IMR-90 (cell line): Measurements from ENCODE around the gene PTCH1. TPM values are rescaled to one million over a fixed set of nuclear protein-coding genes. Genes with fewer than 3 reads are reported as not detected.

Experiments used
- ATAC-seq: fragments of 200-7000 bp; cut with Tn5 transposase; 2 replicates; pipeline ENCODE4 v1.9.1; 2020; ENCODE audit warnings: low read depth, mild to moderate bottlenecking, moderate library complexity
- BruUV-seq: library from RNA; stranded (reverse); fragments of 400-500 nt; replicated peaks from 2 replicates; lab custom pipeline; 2021; lab: Mats Ljungman, UMichigan
- CTCF ChIA-PET: fragments of 300-600 bp; formaldehyde crosslinking; extraction: SDS; loops from one replicate; lab custom pipeline; 2021; ENCODE audit warnings: antibody characterized with exemption; lab: Yijun Ruan, JAX
- POLR2A ChIA-PET: fragments of 300-600 bp; sonication (Branson Sonifier 250); formaldehyde crosslinking; loops from one replicate; lab custom pipeline; 2022; ENCODE audit warnings: antibody characterized with exemption; ENCODE audit not compliant: unreplicated experiment; lab: Charles Lee
- DNase-seq: peaks from one replicate; pipeline ENCODE4 v3.0.0; 2013
- H2AFZ ChIP-seq: replicated peaks from 2 replicates; pipeline ENCODE3; 2013; ENCODE audit warnings: low read length, mild to moderate bottlenecking; ENCODE audit not compliant: poor library complexity
- H2AK5ac ChIP-seq: 2 replicates; pipeline ENCODE4 v1.6.1; 2013; ENCODE audit warnings: low read depth, low read length, inconsistent platforms
- H2AK9ac ChIP-seq: replicated peaks from 2 replicates; pipeline ENCODE3; 2013; ENCODE audit warnings: mild to moderate bottlenecking, low read depth, low read length, moderate library complexity; ENCODE audit not compliant: poor library complexity
- H2BK120ac ChIP-seq: 2 replicates; pipeline ENCODE4 v1.6.1; 2013; ENCODE audit warnings: low read depth, low read length, inconsistent platforms
- H2BK15ac ChIP-seq: 3 replicates; pipeline ENCODE4 v1.6.1; 2013; ENCODE audit warnings: low read depth, low read length, inconsistent platforms
- H2BK20ac ChIP-seq: 2 replicates; pipeline ENCODE4 v1.6.1; 2013; ENCODE audit warnings: low read depth, mild to moderate bottlenecking, inconsistent platforms, low read length, moderate library complexity
- H2BK5ac ChIP-seq: 2 replicates; pipeline ENCODE4 v1.6.1; 2013; ENCODE audit warnings: mild to moderate bottlenecking, low read depth, low read length, inconsistent platforms; ENCODE audit not compliant: poor library complexity, severe bottlenecking
- H3K14ac ChIP-seq: replicated peaks from 2 replicates; pipeline ENCODE4 v1.6.1; 2013; ENCODE audit warnings: low read depth, low read length, inconsistent platforms
- H3K18ac ChIP-seq: 2 replicates; pipeline ENCODE4 v1.6.1; 2013; ENCODE audit warnings: low read depth, low read length, control low read depth
- H3K23ac ChIP-seq: 2 replicates; pipeline ENCODE4 v1.6.1; 2013; ENCODE audit warnings: low read depth, low read length, inconsistent platforms
- H3K27ac ChIP-seq: 2 replicates; pipeline ENCODE4 v1.5.1; 2013; ENCODE audit warnings: mild to moderate bottlenecking, control low read depth, low read length; ENCODE audit not compliant: insufficient read depth
- H3K27me3 ChIP-seq: 2 replicates; pipeline ENCODE4 v1.6.1; 2013; ENCODE audit warnings: low read length; ENCODE audit not compliant: control insufficient read depth, insufficient read depth
- H3K36me3 ChIP-seq: 2 replicates; pipeline ENCODE4 v1.6.1; 2013; ENCODE audit warnings: low read length, mixed read lengths; ENCODE audit not compliant: control insufficient read depth, insufficient read depth
- H3K4ac ChIP-seq: 2 replicates; pipeline ENCODE4 v1.6.1; 2013; ENCODE audit warnings: low read depth, low read length, inconsistent platforms
- H3K4me1 ChIP-seq: 2 replicates; pipeline ENCODE4 v1.6.1; 2013; ENCODE audit warnings: low read length, mixed read lengths; ENCODE audit not compliant: control insufficient read depth, insufficient read depth
- H3K4me2 ChIP-seq: 2 replicates; pipeline ENCODE4 v1.6.1; 2013; ENCODE audit warnings: low read depth, mild to moderate bottlenecking, control low read depth, low read length, moderate library complexity
- H3K4me3 ChIP-seq: 2 replicates; pipeline ENCODE4 v1.5.1; 2013; ENCODE audit warnings: low read depth, mild to moderate bottlenecking, control low read depth, low read length, moderate library complexity; ENCODE audit not compliant: insufficient read depth
- H3K56ac ChIP-seq: 2 replicates; pipeline ENCODE4 v1.6.1; 2013; ENCODE audit warnings: low read length, inconsistent platforms; ENCODE audit not compliant: insufficient read depth; ENCODE audit errors: extremely low read depth
- H3K79me1 ChIP-seq, 2 experiments: 2 replicates each; pipeline ENCODE4 v1.6.1; 2013; ENCODE audit warnings: low read length in 2 of 2, inconsistent platforms in 1 of 2, low read depth in 1 of 2
- H3K9ac ChIP-seq: 2 replicates; pipeline ENCODE4 v1.6.1; 2013; ENCODE audit warnings: low read depth, low read length, control low read depth
- H3K9me1 ChIP-seq: 2 replicates; pipeline ENCODE4 v1.6.1; 2013; ENCODE audit warnings: low read length, inconsistent platforms; ENCODE audit not compliant: insufficient read depth
- H3K9me3 ChIP-seq: 2 replicates; pipeline ENCODE4 v1.6.1; 2013; ENCODE audit warnings: low read length; ENCODE audit not compliant: control insufficient read depth, insufficient read depth
- H4K20me1 ChIP-seq: 2 replicates; pipeline ENCODE4 v1.6.1; 2013; ENCODE audit warnings: low read length, inconsistent platforms; ENCODE audit not compliant: insufficient read depth
- H4K5ac ChIP-seq: 2 replicates; pipeline ENCODE4 v1.6.1; 2013; ENCODE audit warnings: mild to moderate bottlenecking, low read depth, low read length, control low read depth
- H4K8ac ChIP-seq, 2 experiments: 2 replicates each; pipeline ENCODE4 v1.6.1; 2013; ENCODE audit warnings: low read depth in 2 of 2, low read length in 2 of 2, control low read depth in 1 of 2, inconsistent platforms in 1 of 2
- H4K91ac ChIP-seq: 2 replicates; pipeline ENCODE4 v1.6.1; 2013; ENCODE audit warnings: low read depth, low read length, inconsistent platforms; ENCODE audit not compliant: insufficient read depth
- RAD21 ChIP-seq: IDR thresholded peaks from 2 replicates; pipeline ENCODE4 v1.6.1; 2012; ENCODE audit warnings: low read length, improper control_type of control experiment
- WGBS, 2 experiments: methylation state at CpG; one replicate each; pipeline versions ENCODE4 v1.1.5 to v1.1.7; 2013; ENCODE audit warnings: missing lambda C conversion rate in 2 of 2; ENCODE audit not compliant: insufficient read length in 1 of 2; ENCODE audit errors: extremely low coverage in 2 of 2; 5-methylcytosine and 5-hydroxymethylcytosine counted together
- dilution Hi-C: fragments of 300-500 bp; cut with HindIII; formaldehyde crosslinking; loops from one replicate; pipeline ENCODE4 v1.14.3; 2018; ENCODE audit warnings: low sequenced_read_pairs; ENCODE audit not compliant: unreplicated experiment
- in situ Hi-C: fragments of 300-500 bp; cut with MboI; formaldehyde crosslinking; loops from 3 replicates; pipeline ENCODE4 v1.14.3; 2019; ENCODE audit warnings: low sequenced_read_pairs, inconsistent platforms, mixed read lengths
- intact Hi-C: fragments of 100-400 bp; cut with micrococcal nuclease; formaldehyde crosslinking; loops from 2 replicates; pipeline ENCODE4 v1.10.0; 2022
- polyA plus RNA-seq, 3 experiments: library from polyadenylated mRNA; depleted of rRNA; stranded (reverse); fragments of >200 nt; gene quantifications; 2 replicates each; pipeline ENCODE4 v1.2.3, GENCODE V29; 2012; ENCODE audit warnings: low replicate concordance in 1 of 3
- total RNA-seq: library from RNA; depleted of rRNA; stranded (reverse); fragments of >200 nt; gene quantifications from 2 replicates; pipeline ENCODE4 v1.2.3, GENCODE V29; 2012

PTCH1 gene
- total and polyA plus RNA-seq, 2 of the 4 experiments (the other 2 are of a cell fraction) = 4.1 to 5.0 TPM

GRCh38 chr9:95447660-95448420, 68.9 kb downstream of the PTCH1 start:
- no peaks in the 10 kb centered on the region for H4K20me1 ChIP-seq
- in situ Hi-C loops (no loop called here), intact Hi-C loops (no loop called here), dilution Hi-C loops (no loop called here)
- H3K4me1 ChIP-seq = peaks cover 10% of the 10 kb centered on the region
- peak overlapping the region; percentile 29 for H2AFZ ChIP-seq
- no peaks in the 10 kb centered on the region for H3K79me1 ChIP-seq
- TF ChIP-seq RAD21 = no peak
- BruUV-seq = no TSS peak
- H3K27me3 ChIP-seq = no peaks in the 10 kb centered on the region
- no peak overlapping the region for H3K4ac ChIP-seq
- H3K14ac ChIP-seq = no peak overlapping the region
- POLR2A ChIA-PET = no interaction called here
- H3K18ac ChIP-seq = no peak overlapping the region
- DNase-seq (no peak), ATAC-seq (no peak)
- H3K9me1 ChIP-seq = no peaks in the 10 kb centered on the region; the same call in 1 of the 2 replicates
- no peak overlapping the region for H2BK15ac ChIP-seq
- H3K4me3 ChIP-seq = no peak overlapping the region
- no peak overlapping the region for H2BK20ac ChIP-seq
- no peak overlapping the region for H3K23ac ChIP-seq
- no peaks in the 10 kb centered on the region for H3K9me3 ChIP-seq
- H3K36me3 ChIP-seq = peaks cover 56% of the 10 kb centered on the region
- H2AK9ac ChIP-seq = peak overlapping the region; percentile 39
- no peak overlapping the region for H4K8ac ChIP-seq
- H2BK5ac ChIP-seq = no peak overlapping the region
- H3K27ac ChIP-seq = no peak overlapping the region
- H2BK120ac ChIP-seq = no peak overlapping the region
- H2AK5ac ChIP-seq = 0 out of 2 replicates have a peak overlapping the region, but pooled peaks have one; percentile 19
- no peak overlapping the region for H4K5ac ChIP-seq
- no peak overlapping the region for H4K91ac ChIP-seq
- WGBS, 2 experiments = 86% methylated on average over 11 of the region's 23 CpGs; no CpG with 5 or more reads in 1 of the 2 experiments
- CTCF ChIA-PET = no interaction called here
- H3K56ac ChIP-seq = no peak overlapping the region
- H3K4me2 ChIP-seq = no peak overlapping the region
- no peak overlapping the region for H3K9ac ChIP-seq
